Testis (tissue), 3 donors: ENCODE data around the gene PRPF6. TPM values are rescaled to one million over a fixed set of nuclear protein-coding genes. Genes with fewer than 3 reads are reported as not detected.
A peak's percentile ranks its signal among the peaks of the same experiment; 100 is the strongest.
"Not testable (repeated sequence)": the region's sequence is repeated elsewhere in the genome, so short reads cannot be mapped to it uniquely, and the experiment has no call there.

ENCODE experiments used
- DNase-seq: peaks from one replicate; pipeline ENCODE4 v3.0.0-alpha.2; 2019
- H3K27ac ChIP-seq, 2 donors: fragments of 200-600 bp; sonication (generic); one replicate each; pipeline ENCODE4 v1.5.1; 2019
- H3K27me3 ChIP-seq: fragments of 200-600 bp; sonication (generic); one replicate; pipeline ENCODE4 v1.5.1; 2019
- H3K36me3 ChIP-seq: fragments of 200-600 bp; sonication (generic); one replicate; pipeline ENCODE4 v1.5.1; 2017; ENCODE audit warnings: low read depth; ENCODE audit errors: missing control alignments
- H3K4me1 ChIP-seq: fragments of 200-600 bp; sonication (generic); one replicate; pipeline ENCODE4 v1.5.1; 2019
- H3K4me3 ChIP-seq, 2 donors: fragments of 200-600 bp; sonication (generic); one replicate each; pipeline ENCODE4 v1.5.1; 2017 to 2019
- H3K9me3 ChIP-seq: fragments of 200-600 bp; sonication (generic); one replicate; pipeline ENCODE4 v1.5.1; 2017
- CTCF ChIP-seq, 3 experiments: fragments of 450-650 bp in 2 of 3; fragments of 200-600 bp in 1 of 3; sonication (generic) in 1 of 3; IDR thresholded peaks; one replicate each; pipeline ENCODE4 v1.5.1; 2016 to 2019; ENCODE audit warnings: antibody characterized with exemption in 3 of 3, mild to moderate bottlenecking in 2 of 3, moderate library complexity in 1 of 3
- POLR2A ChIP-seq: fragments of 450-650 bp; IDR thresholded peaks from one replicate; pipeline ENCODE4 v1.6.1; 2017; ENCODE audit warnings: antibody characterized with exemption, mild to moderate bottlenecking, moderate library complexity
- WGBS, 2 donors: methylation state at CpG; one replicate each; pipeline ENCODE4 v1.1.5; 2018; 5-methylcytosine and 5-hydroxymethylcytosine counted together
- intact Hi-C: fragments of 100-400 bp; cut with DNase I; formaldehyde crosslinking; loops from one replicate; pipeline ENCODE4 v1.15.1; 2023; ENCODE audit warnings: low total_unique reads
- polyA plus RNA-seq: library from polyadenylated mRNA; stranded (reverse); fragments of 350-450 nt; fragmentation: Illumina TruSeq; extraction: RNeasy Lipid Tissue Mini Kit (QIAGEN cat#74804); gene quantifications from one replicate; pipeline ENCODE4 v1.2.3, GENCODE V29; 2014; ENCODE audit warnings: low read depth, low replicate concordance; ENCODE audit not compliant: insufficient read depth
- total RNA-seq, 2 donors: library from RNA; depleted of rRNA; stranded (reverse); fragments of >200 nt; gene quantifications; one replicate each; pipeline ENCODE4 v1.2.3, GENCODE V29; 2016

Gene PRPF6
- total and polyA plus RNA-seq, 3 donors from 2014 or later: 106 to 114 (median 107) TPM

GRCh38 chr20:63972312-63973159 lies 8.4 kb upstream of the PRPF6 start:
- no peaks in the 10 kb centered on the region for H3K27me3 ChIP-seq
- TF ChIP-seq POLR2A: no peak
- no peak for TF ChIP-seq CTCF (IDR thresholded peaks at IDR 0.05)
- intact Hi-C loops: no loop called here
- no peak for DNase-seq
- peaks cover 12% of the 10 kb centered on the region for H3K4me1 ChIP-seq
- no peak overlapping the region for H3K4me3 ChIP-seq
- no peak overlapping the region for H3K27ac ChIP-seq
- no peaks in the 10 kb centered on the region for H3K36me3 ChIP-seq
- H3K9me3 ChIP-seq: no peaks in the 10 kb centered on the region
- 81 to 87% methylated on average over 11 to 18 of the region's 18 CpGs for WGBS, 2 donors

GRCh38 chr20:63973160-63973479 lies 7.8 kb upstream of the PRPF6 start:
- TF ChIP-seq CTCF (IDR thresholded peaks at IDR 0.05) (no peak), POLR2A (no peak)
- no peak for DNase-seq
- intact Hi-C loops: no loop called here
- Histone ChIP-seq H3K9me3 (no peaks in the 10 kb centered on the region), H3K27me3 (no peaks in the 10 kb centered on the region), H3K4me3 (no peak overlapping the region), H3K4me1 (peaks cover 12% of the 10 kb centered on the region), H3K27ac (no peak overlapping the region), H3K36me3 (no peaks in the 10 kb centered on the region)
- 86 to 96% methylated on average over 1 to 3 of the region's 3 CpGs for whole genome bisulfite sequencing, 2 donors

- 41 to 46% methylated on average over 21 to 37 of the region's 37 CpGs for WGBS, 2 donors
- Histone ChIP-seq H3K9me3 (no peaks in the 10 kb centered on the region), H3K27ac (no peak overlapping the region), H3K36me3 (no peaks in the 10 kb centered on the region), H3K27me3 (no peaks in the 10 kb centered on the region), H3K4me3 (no peak overlapping the region), H3K4me1 (peaks cover 10% of the 10 kb centered on the region)
- peak; percentile 90 for DNase-seq
- intact Hi-C loops: no loop called here
- TF ChIP-seq CTCF (IDR thresholded peaks at IDR 0.05) (peak; percentile 97 to 98 (median 98)), POLR2A (no peak)
Measured at GRCh38 chr20:63973636-63974401, 7.1 kb upstream of the PRPF6 start.

- Histone ChIP-seq H3K27me3 (no peaks in the 10 kb centered on the region), H3K4me3 (no peak overlapping the region), H3K27ac (no peak overlapping the region), H3K4me1 (peaks cover 11% of the 10 kb centered on the region), H3K36me3 (no peaks in the 10 kb centered on the region), H3K9me3 (no peaks in the 10 kb centered on the region)
- no peak for DNase-seq
- no peak for TF ChIP-seq CTCF (IDR thresholded peaks at IDR 0.05)
- no peak for TF ChIP-seq POLR2A
- intact Hi-C loops: loop anchor here (5.0 kb wide), 1 partner anchor 437 kb away; the partner anchor contains the start of gene PTK6
- 74 to 78% methylated on average over 15 to 19 of the region's 19 CpGs for WGBS, 2 donors
Measured at GRCh38 chr20:63974402-63975200, 6.3 kb upstream of the PRPF6 start.

- H3K9me3 ChIP-seq, H3K36me3 ChIP-seq, DNase-seq, H3K27ac ChIP-seq, H3K27me3 ChIP-seq, H3K4me3 ChIP-seq: not testable (repeated sequence)
- WGBS, 2 donors: 90 to 95% methylated on average over 7 of the region's 7 CpGs
- H3K4me1 ChIP-seq: peaks cover 19% of the 10 kb centered on the region
- intact Hi-C loops: loop anchor here (5.0 kb wide), 1 partner anchor 439 kb away; the partner anchor contains the start of gene PTK6
Measured at GRCh38 chr20:63976511-63976910, 4.4 kb upstream of the PRPF6 start.
